GM19025 (cell line): ENCODE measurements around the gene MEGF11.

Experiments
- ATAC-seq: cut with Tn5 transposase; IDR thresholded peaks from one replicate; pipeline ENCODE4 v1.9.1; 2021; ENCODE audit warnings: mild to moderate bottlenecking, low read depth, moderate library complexity; ENCODE audit not compliant: unreplicated experiment

Gene MEGF11

DNA sequence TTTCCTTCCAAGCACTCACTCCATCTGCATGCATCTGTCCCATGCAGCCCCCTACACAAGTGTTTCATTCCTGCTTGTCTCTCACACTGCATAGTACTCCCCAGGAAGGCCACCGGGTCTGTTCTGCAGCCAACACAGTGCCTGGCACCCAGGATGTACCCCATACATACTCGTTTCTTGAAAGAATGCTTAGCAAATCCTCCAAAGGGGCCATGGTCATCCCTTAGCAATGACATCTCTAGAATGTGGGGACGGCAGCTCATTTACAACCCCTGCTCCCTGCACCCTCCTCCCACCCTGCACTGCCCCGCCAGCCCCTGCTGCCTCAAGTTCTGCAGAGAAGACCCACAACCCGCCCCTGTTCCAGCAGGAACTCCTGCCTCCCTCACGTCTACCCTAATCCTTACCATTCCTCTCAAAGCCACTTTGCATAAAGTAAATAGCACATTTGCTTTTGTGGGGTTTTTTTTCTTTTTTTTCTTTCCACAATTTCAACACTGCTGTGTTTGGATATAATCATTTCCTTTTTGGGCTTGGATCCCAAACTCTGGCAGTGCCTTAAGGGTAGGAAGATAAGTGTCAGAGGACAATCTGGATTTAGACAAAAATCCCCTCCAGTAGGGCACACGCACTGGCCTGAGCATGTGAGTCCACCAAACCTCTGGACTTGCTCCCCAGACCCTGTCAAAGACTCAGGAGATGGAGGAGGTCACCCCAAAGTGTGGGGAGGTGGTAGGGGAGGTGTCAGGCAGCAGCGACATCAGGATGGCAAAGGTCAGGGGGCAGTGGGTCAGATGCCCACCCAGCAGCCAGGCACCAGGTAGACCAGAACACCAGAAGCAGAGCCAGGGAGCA, 68.4 kb downstream of the MEGF11 start:
- ATAC-seq: no peak

DNA sequence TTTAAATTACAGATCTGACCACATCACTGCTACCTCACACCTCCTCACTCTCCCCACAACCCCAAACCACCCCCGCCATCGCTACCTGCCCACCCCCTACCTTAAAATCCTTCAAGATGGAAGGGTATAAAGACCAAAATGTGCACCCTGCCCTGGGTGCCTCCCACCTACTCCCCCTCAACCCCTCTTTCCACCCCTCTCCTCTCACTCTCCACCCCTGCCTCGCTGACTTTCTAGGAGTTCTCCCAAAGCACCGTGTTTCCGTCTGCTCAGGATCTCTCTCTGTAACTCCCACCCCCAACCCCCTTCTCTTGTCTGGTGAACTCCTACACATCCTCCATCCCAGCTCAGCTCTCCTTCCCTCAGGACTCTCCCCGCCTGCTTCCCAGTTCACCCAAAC, 69.1 kb downstream of the MEGF11 start:
- no peak for ATAC-seq

DNA sequence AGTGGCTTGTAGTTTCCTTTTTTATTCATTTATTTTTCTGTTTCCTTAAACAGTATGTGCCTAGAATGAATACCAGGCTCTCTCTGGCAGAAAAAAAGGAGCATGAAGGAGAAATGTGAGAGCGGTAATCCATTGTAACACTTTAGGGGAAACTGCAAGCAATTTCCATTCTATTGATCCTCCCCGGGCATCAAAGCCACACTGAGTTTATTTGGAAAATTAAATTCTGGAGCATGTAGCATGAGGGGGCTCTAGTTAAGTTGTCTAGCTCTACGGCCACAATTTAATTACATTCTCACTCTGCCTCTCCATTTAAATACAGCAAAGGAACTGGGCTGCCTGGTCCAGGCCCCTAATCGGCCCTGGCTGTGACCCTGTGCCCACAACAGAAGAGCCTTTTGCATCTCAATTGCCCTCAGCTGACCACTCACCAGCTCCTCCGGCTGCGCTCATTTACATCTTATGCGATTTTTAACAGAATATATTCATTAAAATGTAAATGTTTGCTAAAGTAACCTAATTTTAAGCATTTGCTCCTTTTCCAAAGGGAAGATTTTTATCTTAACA, 72.9 kb downstream of the MEGF11 start:
- ATAC-seq: no peak

DNA sequence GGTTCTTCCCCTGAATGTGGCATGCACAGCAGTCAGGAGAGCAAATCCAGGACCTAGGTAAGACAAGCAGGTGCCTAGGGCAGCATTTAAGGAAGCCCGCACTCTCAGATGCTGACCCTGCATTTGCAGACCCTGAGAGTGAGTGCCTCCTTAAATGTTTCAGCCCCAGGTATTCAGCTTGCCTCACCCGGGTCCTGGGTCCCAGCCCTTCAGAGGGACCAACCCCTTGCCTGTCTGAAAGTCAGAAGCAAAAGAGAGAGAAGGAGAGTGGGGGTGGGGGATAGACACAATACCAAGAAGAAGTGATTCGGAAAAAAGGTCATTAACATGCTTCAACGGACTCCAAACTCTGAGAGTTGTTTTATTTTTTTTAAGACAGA, 75.0 kb downstream of the MEGF11 start:
- no peak for ATAC-seq

DNA sequence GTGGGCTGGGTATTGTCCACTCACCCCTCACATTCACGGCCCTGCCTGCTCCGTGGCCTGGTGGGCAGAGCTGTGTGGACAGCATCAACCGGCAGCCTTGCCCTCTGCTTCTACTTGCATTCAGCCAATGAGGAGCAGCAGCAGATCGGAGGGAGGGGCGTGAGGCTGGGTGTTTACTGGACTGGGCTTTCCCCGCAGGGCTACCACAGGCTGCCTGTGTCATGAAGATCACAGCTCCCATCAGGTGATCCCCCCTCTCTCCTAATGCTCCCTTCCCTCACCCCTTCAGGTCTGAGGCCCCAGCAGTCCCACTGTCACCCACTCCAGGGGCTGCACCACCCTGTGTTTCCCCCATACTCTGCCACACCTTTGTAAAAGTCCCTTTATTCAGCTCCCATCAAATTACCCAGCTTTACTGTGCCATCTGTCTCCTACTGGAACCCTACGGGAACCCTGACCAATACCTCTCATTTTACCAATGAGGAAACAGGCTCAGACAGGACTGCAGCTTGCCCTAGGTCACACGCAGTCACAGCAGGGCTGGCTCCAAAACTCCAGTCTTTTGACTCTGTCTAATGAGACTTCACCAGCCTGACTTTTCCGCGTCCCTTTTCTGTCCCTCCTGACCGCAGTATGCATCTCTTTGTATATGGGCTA, 81.1 kb downstream of the MEGF11 start:
- no peak for ATAC-seq

DNA sequence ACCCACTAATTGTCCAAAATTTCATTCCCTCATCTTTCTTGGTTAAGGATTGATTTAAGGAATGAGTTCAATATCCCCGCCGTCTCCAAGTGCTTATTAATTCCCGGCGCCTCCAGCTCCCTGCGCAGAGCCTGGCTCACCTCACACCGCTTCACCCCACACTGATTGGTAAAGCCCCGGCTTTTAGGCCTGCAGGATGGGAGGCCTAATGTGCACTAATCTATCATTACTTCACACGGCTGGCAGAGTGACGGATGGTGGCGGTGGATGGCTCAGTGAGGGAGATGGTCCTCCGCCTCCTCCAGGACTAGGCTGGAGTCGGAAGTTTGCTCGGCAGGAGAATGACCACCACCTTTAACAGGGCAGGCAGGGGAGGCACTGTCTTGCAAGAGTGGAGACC, 81.7 kb downstream of the MEGF11 start:
- ATAC-seq: no peak

DNA sequence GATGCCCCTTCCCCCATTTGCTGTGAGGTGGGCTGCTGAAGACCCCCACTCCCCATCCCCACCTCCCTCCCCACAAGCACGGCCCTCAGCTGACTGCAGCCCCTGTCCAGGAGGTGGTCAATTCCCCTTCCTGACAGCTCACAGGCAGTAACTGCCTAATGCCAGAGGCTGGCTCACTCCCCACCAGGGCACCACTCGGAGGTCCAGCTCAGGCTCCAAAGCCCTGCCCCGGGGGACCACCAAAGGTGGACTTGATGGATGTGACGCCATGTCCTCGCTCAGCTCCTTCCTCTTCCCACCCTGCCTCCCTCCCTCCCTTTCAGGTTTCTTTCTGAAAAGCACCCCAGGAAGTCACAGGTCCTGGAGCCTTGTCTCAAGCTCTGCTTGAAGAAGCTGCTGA, 82.8 kb downstream of the MEGF11 start:
- no peak for ATAC-seq

DNA sequence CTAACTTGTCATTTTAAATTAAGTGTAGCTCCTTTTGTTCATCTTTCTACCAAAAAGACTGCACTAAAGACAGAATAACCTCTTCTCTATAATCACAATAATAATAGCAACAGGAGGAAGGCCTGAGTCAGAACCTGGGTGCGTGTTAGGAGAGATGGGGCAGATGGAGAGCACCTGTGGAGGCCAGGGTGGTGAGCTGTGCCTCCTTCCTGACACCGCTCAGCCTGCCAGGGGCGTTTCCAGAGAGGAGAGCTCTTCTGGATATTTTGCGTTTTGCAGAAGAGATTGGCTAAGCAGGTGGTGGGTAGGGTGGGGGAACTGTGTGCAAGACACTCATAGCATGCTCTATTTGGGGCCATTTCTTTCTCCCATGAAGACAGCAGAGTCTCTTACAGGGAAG, 83.5 kb downstream of the MEGF11 start:
- ATAC-seq: no peak

DNA sequence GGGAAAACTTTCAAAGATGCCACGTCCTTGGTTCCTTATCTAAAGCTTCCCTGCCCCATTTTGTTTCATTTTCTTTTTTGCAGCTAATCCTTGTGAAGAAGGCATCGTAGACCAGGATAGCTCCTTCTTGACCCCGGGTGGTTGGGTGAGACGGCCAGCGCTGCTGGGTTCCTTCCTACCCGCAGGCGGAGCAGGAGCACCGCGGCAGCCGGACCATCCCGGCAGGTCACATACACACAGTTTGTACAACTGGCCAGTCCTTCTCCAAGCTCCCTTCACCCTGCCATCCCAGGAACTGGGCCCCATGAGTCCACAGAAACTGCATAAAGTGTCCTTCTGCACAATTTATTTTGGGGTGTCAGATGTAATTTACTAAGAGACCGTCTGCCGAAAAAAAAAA, 83.9 kb downstream of the MEGF11 start:
- ATAC-seq: no peak

DNA sequence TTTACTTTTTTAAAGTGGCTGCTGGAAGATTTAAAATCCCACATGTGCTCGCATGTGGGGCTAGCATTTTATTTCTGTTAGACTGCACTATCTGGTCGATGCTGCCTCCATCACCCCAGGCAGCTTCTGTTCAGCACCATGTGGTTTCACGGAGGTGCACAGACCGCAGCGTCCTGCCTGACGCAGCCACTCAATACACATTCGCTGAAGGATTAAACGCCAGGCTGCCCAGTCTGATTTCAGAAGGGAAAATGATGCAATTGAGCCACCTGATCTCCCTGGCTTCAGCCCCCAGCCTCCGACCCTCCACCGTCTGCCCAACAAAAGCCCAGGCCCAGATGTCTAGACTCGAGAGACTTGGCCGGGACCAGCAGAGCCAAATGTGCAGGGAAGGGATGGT, 84.5 kb downstream of the MEGF11 start:
- ATAC-seq: no peak

DNA sequence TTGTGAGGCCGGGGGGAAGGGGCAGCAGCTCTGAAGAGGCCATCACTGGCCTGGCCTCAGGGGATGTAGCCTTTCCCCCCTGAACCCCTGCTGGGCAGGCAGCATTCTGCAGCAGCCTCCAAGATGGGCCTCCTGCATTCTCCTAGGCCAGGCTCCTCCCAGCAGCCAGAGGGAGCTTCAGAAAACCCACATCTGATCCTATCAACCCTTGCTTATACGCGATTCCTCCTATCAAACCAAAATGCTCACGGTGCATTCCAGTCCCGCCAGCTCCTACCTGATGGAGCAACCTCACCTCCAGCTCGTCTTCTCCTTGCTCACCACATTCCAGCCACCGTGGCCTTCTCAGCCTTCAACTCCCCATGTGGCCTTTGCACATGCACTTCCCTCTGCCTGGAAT, 85.7 kb downstream of the MEGF11 start:
- ATAC-seq: no peak

DNA sequence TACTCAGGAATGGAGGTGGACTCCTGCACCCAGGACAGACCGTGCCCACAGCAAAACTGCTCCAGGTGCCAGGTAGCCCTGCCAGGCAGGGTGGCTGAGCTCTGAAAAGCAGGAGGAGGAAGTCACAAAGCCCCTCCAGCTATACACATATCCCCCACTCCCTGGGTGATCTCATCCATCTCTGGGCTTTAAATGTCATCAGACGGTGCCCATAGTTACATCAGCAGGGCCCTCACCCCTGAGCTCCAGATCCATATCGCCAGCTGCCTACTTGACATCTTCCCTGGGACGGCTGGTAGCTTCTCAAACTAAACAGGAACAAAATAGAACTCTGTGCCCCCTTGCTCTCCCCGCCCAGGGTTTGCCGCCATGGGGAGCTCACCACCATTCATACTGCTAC, 87.7 kb downstream of the MEGF11 start:
- ATAC-seq: no peak

DNA sequence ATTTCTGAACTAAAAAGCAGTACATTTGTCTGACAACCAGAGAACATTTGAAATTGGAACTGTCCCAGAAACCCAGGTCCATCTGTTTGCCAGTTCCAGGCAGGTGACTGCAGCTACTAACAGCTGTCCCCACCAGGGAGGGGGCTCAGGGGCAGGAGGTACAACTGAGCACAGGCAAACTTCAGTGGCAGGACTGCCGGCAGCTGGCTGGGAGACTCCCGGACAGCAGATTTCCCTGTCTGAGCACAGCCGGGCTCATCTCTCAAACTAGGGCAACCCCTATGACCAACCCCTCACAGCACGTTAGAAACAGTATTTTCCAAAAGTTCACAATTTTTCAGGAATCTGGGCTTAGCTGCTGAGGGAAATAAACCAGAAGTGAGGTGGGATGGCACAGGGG, 88.8 kb downstream of the MEGF11 start:
- ATAC-seq: no peak

DNA sequence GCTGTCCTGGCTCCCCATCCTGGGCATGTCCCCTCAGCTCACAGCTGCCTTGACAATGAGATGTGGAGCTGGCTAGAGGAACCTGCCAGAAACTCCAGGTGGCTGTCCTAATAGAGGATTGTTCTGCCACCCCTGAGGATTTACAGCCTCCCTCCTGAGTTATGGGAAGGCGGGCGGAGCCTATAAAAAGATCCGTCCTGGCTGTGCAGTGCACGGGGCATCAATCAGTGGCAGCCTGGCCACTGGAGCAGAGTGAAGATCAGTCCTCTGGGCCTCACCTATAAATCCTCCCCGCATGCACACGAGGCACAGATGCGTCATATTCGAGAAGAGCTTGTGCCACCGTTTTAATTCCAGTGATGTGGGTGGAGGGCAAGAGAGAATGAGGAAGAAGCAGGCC, 90.0 kb downstream of the MEGF11 start:
- ATAC-seq: no peak

DNA sequence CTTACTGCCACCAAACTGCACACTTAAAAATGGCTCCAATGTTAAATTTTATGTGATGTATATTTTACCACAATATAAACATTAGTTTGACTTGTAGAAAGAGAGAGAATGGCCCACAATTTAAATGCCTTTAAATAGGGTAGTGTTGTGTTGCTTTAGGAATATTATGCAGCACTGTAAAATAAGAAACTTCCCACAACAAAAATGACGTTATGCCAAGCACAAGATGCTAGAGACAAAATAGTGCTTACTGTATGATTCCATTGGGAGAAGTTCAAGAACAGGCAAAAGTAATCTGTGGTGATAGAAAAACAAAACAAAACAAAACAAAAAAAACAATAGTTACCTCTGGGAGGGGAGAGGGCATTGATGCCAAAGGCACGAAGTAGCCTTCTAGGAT, 91.3 kb downstream of the MEGF11 start:
- ATAC-seq: no peak

DNA sequence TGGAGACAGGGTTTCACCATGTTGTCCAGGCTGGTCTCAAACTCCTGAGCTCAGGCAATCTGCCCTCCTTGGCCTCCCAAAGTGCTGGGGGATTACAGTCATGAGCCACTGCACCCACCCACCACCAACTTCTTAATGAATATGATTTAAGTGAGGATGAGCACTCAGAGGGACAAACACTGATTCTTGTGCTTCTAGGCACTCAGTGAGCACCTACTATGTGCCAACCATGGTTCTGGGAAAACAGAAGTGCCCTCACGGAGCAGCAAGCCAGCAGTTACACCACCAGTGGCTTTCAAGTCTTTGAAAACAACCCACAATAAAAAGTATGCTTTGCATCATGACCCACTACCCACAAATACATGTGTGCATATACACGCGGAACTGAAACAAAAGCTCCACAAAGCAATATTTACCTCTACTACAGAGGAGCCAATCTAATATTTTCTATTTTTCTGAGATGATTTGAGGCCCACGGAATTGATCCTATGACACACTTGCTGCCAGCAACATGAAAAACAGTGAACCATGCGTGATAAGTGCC, 91.9 kb downstream of the MEGF11 start:
- ATAC-seq: no peak

DNA sequence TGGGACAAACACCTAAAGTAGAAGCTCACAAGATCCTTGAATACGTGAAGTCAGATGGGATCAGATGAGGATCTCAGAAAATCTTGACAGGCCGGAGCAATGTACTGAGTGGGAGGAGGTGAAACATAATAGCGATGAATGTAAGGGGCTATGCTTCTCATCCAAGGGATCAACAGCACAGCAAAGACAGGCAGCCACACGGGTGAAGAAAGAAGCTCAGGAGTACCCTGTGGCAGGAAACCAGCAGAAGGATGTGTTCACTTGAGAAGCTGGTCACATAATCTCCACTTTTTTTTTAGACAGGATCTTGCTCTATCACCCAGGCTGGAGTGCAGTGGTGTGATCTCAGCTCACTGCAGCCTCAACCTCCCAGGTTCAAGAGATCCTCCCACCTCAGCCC, 92.4 kb downstream of the MEGF11 start:
- ATAC-seq: no peak

DNA sequence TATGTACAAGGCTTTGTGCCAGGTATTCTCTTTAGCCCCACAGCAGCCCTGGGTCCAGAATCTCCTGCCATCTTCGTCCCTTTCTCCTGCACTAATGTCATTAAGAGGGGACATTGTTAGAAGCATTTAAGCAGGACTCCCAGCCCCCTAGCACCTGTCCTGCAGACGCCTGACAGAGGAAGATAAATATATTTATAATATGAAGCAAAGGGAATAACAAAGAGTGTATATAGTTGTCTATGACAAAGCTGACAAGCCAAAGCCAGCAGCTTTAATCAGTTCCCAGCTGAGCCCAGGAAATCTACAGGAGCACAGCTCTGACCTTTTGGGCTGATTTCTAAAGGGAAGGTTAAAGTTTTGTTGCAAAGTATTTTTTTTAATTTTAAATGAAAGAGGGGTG, 96.0 kb downstream of the MEGF11 start:
- ATAC-seq: no peak

DNA sequence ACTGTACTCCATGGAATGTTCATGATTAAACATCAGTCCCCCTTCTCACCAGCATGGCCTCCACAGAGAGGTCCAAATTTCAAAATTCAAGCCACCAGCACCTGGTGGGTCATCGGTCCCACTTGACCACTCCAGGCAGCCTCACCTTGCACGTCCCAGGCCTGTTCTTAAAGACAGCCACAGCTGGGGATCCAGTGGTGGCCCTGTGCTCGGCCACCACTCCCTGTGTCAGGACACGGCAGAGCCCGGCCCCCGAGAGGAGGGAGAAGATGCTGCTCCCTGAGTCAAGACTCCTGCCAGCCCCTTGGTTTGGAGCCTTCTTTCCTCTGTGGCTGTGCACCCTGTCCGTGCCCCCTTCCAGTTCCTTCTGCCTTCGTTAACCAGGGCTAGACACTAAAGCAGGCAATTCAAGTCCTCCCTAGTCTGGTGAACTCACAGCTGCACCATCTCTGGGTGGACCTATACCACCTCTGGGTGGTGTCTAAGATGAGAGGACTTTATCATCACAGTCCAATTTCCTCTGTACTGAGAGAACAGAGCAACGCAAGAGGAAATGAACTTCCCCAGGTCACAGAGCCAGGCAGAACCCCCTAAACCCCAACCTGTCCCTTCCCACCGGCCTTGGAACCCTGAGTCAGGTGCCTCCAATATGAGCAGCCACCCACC, 97.1 kb downstream of the MEGF11 start:
- no peak for ATAC-seq

DNA sequence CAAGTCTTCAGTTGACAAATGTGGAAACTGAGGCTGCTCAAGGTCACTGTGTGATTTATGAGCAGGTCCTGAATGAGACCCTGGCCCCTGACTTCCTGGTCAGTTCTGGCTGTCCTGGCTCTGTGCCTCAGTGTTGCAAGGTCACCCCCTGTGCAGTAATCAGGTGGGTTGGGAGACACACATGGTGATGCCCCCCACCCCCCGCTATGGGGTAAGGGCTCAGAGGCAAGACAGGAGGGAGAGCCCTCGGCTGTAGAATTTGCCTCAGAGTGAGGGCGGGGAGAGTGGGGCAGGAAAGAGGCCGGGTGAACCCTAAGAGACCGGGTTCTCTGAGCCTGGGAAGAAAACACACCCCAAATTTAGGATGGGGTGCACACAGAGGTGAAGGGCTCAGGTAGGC, 98.5 kb downstream of the MEGF11 start:
- no peak for ATAC-seq

DNA sequence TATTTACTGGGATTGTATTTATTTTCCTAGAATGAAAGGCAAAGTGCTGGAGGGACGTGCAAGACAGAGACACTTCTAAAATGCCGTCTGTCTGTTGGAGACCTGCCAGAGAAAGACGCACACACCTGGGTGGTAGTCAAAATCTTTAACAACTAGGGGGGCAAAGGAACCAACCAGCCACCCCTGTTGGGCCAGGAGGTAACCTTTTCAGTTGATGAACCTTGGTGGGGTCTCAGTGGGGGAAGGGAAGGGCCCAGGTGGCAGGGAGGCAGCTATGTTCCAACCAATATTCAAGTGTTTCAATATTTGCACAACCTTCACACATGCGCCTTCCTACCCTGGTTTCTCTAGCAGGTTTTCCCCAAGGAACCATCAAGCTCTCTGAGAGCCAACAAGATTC, 99.0 kb downstream of the MEGF11 start:
- no peak for ATAC-seq
